K562 (cell line): ENCODE data around the gene NBEAL1. TPM values are rescaled to one million over a fixed set of nuclear protein-coding genes. Genes with fewer than 3 reads are reported as not detected.

Source experiments
- ATAC-seq: fragments of 200-7000 bp; cut with Tn5 transposase; 3 replicates; pipeline ENCODE4 v1.9.1; 2020; ENCODE audit warnings: moderate library complexity
- BruUV-seq: library from RNA; stranded (reverse); fragments of 400-500 nt; replicated peaks from 2 replicates; lab custom pipeline; 2021; lab: Mats Ljungman, UMichigan
- CTCF ChIA-PET: fragments of 300-600 bp; formaldehyde crosslinking; extraction: SDS; loops from one replicate; lab custom pipeline; 2021; ENCODE audit warnings: low intra/inter-chr PET ratio; lab: Yijun Ruan, JAX
- POLR2A ChIA-PET: fragments of 300-600, 350-650 bp; sonication (Branson Sonifier 250); formaldehyde crosslinking; extraction: SDS; loops from one replicate; lab custom pipeline; 2021; ENCODE audit warnings: antibody characterized with exemption, inconsistent platforms; lab: Yijun Ruan, JAX
- DNase-seq, 4 experiments: peaks; one replicate each; pipeline versions ENCODE4 v3.0.0 to v3.0.0-alpha.2; 2011 to 2018; ENCODE audit warnings: low spot score in 3 of 4, mixed read lengths in 3 of 4; ENCODE audit errors: extremely low read depth in 1 of 4
- FAIRE-seq: peaks from 2 replicates; lab custom pipeline; 2011; peaks lifted over from hg19 to GRCh38; lab: Jason Lieb, UNC
- H2AFZ ChIP-seq: 2 replicates; pipeline ENCODE4 v1.6.0; 2011; ENCODE audit warnings: low read depth, low read length, control low read depth, inconsistent platforms
- H3K27ac ChIP-seq: fragments of 200-600 bp; 3 replicates; pipeline ENCODE4 v1.8.0; 2011; ENCODE audit warnings: low read depth, mild to moderate bottlenecking, control low read depth, inconsistent platforms, low read length, moderate library complexity, mixed read lengths; ENCODE audit errors: extremely low read depth
- H3K27me3 ChIP-seq, 2 experiments: fragments of 300-600 bp in 1 of 2; 2 replicates in 1 of 2; 3 replicates in 1 of 2; pipeline versions ENCODE4 v1.6.0 to v1.8.0; 2011; ENCODE audit warnings: inconsistent platforms in 2 of 2, low read length in 2 of 2, mild to moderate bottlenecking in 1 of 2, mixed read lengths in 1 of 2, moderate library complexity in 1 of 2; ENCODE audit not compliant: control insufficient read depth in 2 of 2, insufficient read depth in 2 of 2
- H3K36me3 ChIP-seq: fragments of 300-600 bp; 3 replicates; pipeline ENCODE4 v1.8.0; 2011; ENCODE audit warnings: mild to moderate bottlenecking, low read length, inconsistent platforms; ENCODE audit not compliant: control insufficient read depth, insufficient read depth
- H3K4me1 ChIP-seq, 2 experiments: fragments of 200-600 bp in 1 of 2; replicated peaks in 1 of 2; 2 replicates in 1 of 2; 3 replicates in 1 of 2; pipeline versions ENCODE4 v1.5.1 to v1.8.0; 2011; ENCODE audit warnings: inconsistent platforms in 2 of 2, low read length in 2 of 2, mild to moderate bottlenecking in 1 of 2, mixed read lengths in 1 of 2, moderate library complexity in 1 of 2; ENCODE audit not compliant: control insufficient read depth in 2 of 2, insufficient read depth in 2 of 2
- H3K4me2 ChIP-seq: 2 replicates; pipeline ENCODE4 v1.6.1; 2011; ENCODE audit warnings: low read length, control low read depth, inconsistent platforms, mixed read lengths; ENCODE audit not compliant: insufficient read depth
- H3K4me3 ChIP-seq: fragments of 200-600 bp; sonication (generic), shearing (Covaris generic); 2 replicates; pipeline ENCODE4 v1.5.1; 2016; ENCODE audit warnings: control low read depth, inconsistent platforms
- H3K79me2 ChIP-seq: fragments of 200-600 bp; 3 replicates; pipeline ENCODE4 v1.8.0; 2011; ENCODE audit warnings: low read length, inconsistent platforms; ENCODE audit not compliant: control insufficient read depth, insufficient read depth
- H3K9ac ChIP-seq, 2 experiments: 2 replicates each; pipeline versions ENCODE4 v1.6.0 to v1.6.1; 2011; ENCODE audit warnings: low read depth in 2 of 2, low read length in 2 of 2, control low read depth in 1 of 2, inconsistent platforms in 1 of 2, mild to moderate bottlenecking in 1 of 2, mixed read lengths in 1 of 2; ENCODE audit not compliant: insufficient read depth in 1 of 2
- H3K9me1 ChIP-seq: one replicate; pipeline ENCODE4 v1.6.0; 2011; ENCODE audit warnings: inconsistent platforms, mild to moderate bottlenecking, low read length, moderate library complexity; ENCODE audit not compliant: control insufficient read depth, insufficient read depth
- H3K9me3 ChIP-seq: replicated peaks from 2 replicates; pipeline ENCODE4 v1.5.1; 2011; ENCODE audit warnings: low read depth, low read length, inconsistent platforms; ENCODE audit not compliant: control insufficient read depth, insufficient read depth
- H4K20me1 ChIP-seq: replicated peaks from 2 replicates; pipeline ENCODE4 v1.6.1; 2011; ENCODE audit warnings: low read length, inconsistent platforms, mixed read lengths; ENCODE audit not compliant: control insufficient read depth, insufficient read depth
- BCL6 ChIP-seq: fragments of 250-450 bp; sonication (Bioruptor Pico); IDR thresholded peaks from 2 replicates; pipeline ENCODE4 v1.4.0; 2020
- BMI1 ChIP-seq: fragments of 150-350 bp; IDR thresholded peaks from 2 replicates; pipeline ENCODE4 v1.6.1; 2014; ENCODE audit warnings: low read length
- CCNT2 ChIP-seq: IDR thresholded peaks from 2 replicates; pipeline ENCODE4 v1.6.1; 2011; ENCODE audit warnings: borderline replicate concordance, low read depth, mild to moderate bottlenecking, moderate library complexity, mixed read lengths, low read length; ENCODE audit not compliant: insufficient read length; ENCODE audit errors: extremely low read depth
- E2F3 ChIP-seq: fragments of 250-450 bp; sonication (Bioruptor Pico); IDR thresholded peaks from 2 replicates; pipeline ENCODE4 v1.4.0; 2020; ENCODE audit warnings: mild to moderate bottlenecking
- GTF2E2 ChIP-seq: fragments of 200-800 bp; sonication (Bioruptor generic); IDR thresholded peaks from 2 replicates; pipeline ENCODE4 v1.6.1; 2016; ENCODE audit warnings: missing genetic modification characterization, missing compliant biosample characterization
- IRF1 ChIP-seq: sonication (generic); formaldehyde crosslinking; IDR thresholded peaks from 2 replicates; pipeline ENCODE4 v1.8.0; 2022; ENCODE audit warnings: missing genetic modification reagents, mild to moderate bottlenecking, borderline replicate concordance
- MEF2A ChIP-seq: IDR thresholded peaks from 2 replicates; pipeline ENCODE4 v1.6.1; 2011; ENCODE audit warnings: low read depth, mild to moderate bottlenecking, low read length, moderate library complexity; ENCODE audit not compliant: control insufficient read depth
- NFXL1 ChIP-seq: fragments of 450-650 bp; formaldehyde crosslinking; IDR thresholded peaks from 2 replicates; pipeline ENCODE4 v1.4.0; 2021; ENCODE audit warnings: mild to moderate bottlenecking
- PYGO2 ChIP-seq: fragments of 450-650 bp; IDR thresholded peaks from 2 replicates; pipeline ENCODE4 v1.6.1; 2016; ENCODE audit warnings: mild to moderate bottlenecking, missing genetic modification characterization, moderate library complexity, missing compliant biosample characterization
- RBM39 ChIP-seq: fragments of 200-400 bp; formaldehyde crosslinking; optimal IDR thresholded peaks from 2 replicates; pipeline ENCODE3; 2018; ENCODE audit warnings: low read depth, low read length
- SETDB1 ChIP-seq: IDR thresholded peaks from one replicate; pipeline ENCODE4 v1.6.1; 2012; ENCODE audit warnings: low read length, control low read depth, inconsistent platforms
- ZBTB7A ChIP-seq: IDR thresholded peaks from 2 replicates; pipeline ENCODE4 v1.6.1; 2011; ENCODE audit warnings: low read depth, mild to moderate bottlenecking, low read length, moderate library complexity, borderline replicate concordance; ENCODE audit not compliant: control insufficient read depth
- in situ Hi-C: fragments of 300-500 bp; cut with MboI; formaldehyde crosslinking; loops from 4 replicates; pipeline ENCODE4 v1.15.0; 2018; ENCODE audit warnings: inconsistent platforms, mixed read lengths
- intact Hi-C: fragments of 100-400 bp; cut with micrococcal nuclease; formaldehyde crosslinking; loops from 2 replicates; pipeline ENCODE4 v1.14.2; 2022
- polyA plus RNA-seq, 8 experiments: library from polyadenylated mRNA; depleted of rRNA in 4 of 8; stranded (reverse) in 5 of 8; unstranded in 3 of 8; fragments of >200 nt; fragmentation: Nextera tagmentation in 2 of 8; fragmentation: Illumina TruSeq in 1 of 8; extraction: Ambion mirVana in 2 of 8; extraction: Trizol in 1 of 8; gene quantifications; 2 replicates each; pipeline versions ENCODE4 v1.2.1 to v1.2.3, GENCODE V29; 2011 to 2014; ENCODE audit warnings: inconsistent platforms in 1 of 8, missing spikeins in 1 of 8
- total RNA-seq, 7 experiments: library from RNA; depleted of rRNA in 6 of 7; stranded (reverse); fragments of >200 nt in 6 of 7; fragmentation: Illumina TruSeq in 2 of 7; extraction: Trizol in 2 of 7; gene quantifications; 2 replicates each; pipeline versions ENCODE4 v1.2.1 to v1.2.3, GENCODE V29; 2011 to 2021; ENCODE audit warnings: low replicate concordance in 1 of 7
- TF ChIP-seq, protein P1 (sequence below), 2 experiments: fragments of 450-650 bp in 1 of 2; IDR thresholded peaks; 2 replicates each; pipeline ENCODE4 v1.6.1; 2011 to 2017; ENCODE audit warnings: low read depth in 2 of 2, antibody characterized with exemption in 1 of 2, borderline replicate concordance in 1 of 2, low read length in 1 of 2, mild to moderate bottlenecking in 1 of 2, mixed read lengths in 1 of 2; ENCODE audit not compliant: control insufficient read depth in 1 of 2

The NBEAL1 gene
- total and polyA plus RNA-seq, 9 of the 15 experiments (the other 6 are each of a cell fraction or from before 2014, with no cell fraction given): 2.1 to 13.5 (median 7.3) TPM

DNA sequence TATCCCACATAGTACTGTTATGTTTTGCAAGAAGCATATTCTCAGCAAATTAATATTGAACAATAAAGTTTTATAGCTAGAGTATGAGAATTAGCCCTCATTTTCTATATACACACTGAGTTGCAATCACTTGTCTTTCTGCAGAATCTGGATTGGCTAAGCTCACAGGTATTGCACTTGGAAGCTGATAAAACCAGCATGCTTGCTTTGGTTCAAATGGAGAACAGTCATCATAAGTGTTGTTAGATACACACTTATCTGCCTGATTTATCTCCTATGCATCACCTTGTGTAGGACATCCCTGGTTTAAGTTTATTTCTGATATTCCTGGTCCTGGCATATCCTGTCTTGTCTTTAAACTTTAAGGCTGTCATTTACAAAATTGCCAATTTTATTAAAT lies 186.2 kb downstream of the NBEAL1 start:
- Histone ChIP-seq H3K27me3 (no peaks in the 10 kb centered on the region), H3K4me2 (no peak overlapping the region), H3K4me3 (no peak overlapping the region), H3K27ac (no peak overlapping the region), H2AFZ (no peak overlapping the region), H3K36me3 (peaks cover 3% of the 10 kb centered on the region; the same call in 1 of the 3 replicates), H3K9me3 (no peaks in the 10 kb centered on the region), H3K79me2 (no peaks in the 10 kb centered on the region), H3K9ac (no peak overlapping the region), H3K4me1 (no peaks in the 10 kb centered on the region), H4K20me1 (no peaks in the 10 kb centered on the region), H3K9me1 (no peaks in the 10 kb centered on the region)
- no TSS peak for BruUV-seq
- no peak for DNase-seq
- intact Hi-C loops (no loop called here), in situ Hi-C loops (no loop called here)
- FAIRE-seq: no peak
- ATAC-seq: no peak
- ChIA-PET CTCF (no interaction called here), POLR2A (interaction anchor here (0.7 kb wide), 1 partner anchor 58 kb away, joined by 3 read pairs; no protein-coding TSS in a partner anchor)
- TF ChIP-seq MEF2A: no peak
- TF ChIP-seq CCNT2: no peak
- TF ChIP-seq ZBTB7A: no peak
- TF ChIP-seq E2F3 (CRISPR knock-in tag): no peak
- TF ChIP-seq BCL6 (CRISPR knock-in tag): no peak
- TF ChIP-seq NFXL1: no peak
- no peak for TF ChIP-seq PYGO2 (tag)
- TF ChIP-seq GTF2E2 (tag): no peak
- TF ChIP-seq SETDB1: no peak
- TF ChIP-seq, protein P1, sequence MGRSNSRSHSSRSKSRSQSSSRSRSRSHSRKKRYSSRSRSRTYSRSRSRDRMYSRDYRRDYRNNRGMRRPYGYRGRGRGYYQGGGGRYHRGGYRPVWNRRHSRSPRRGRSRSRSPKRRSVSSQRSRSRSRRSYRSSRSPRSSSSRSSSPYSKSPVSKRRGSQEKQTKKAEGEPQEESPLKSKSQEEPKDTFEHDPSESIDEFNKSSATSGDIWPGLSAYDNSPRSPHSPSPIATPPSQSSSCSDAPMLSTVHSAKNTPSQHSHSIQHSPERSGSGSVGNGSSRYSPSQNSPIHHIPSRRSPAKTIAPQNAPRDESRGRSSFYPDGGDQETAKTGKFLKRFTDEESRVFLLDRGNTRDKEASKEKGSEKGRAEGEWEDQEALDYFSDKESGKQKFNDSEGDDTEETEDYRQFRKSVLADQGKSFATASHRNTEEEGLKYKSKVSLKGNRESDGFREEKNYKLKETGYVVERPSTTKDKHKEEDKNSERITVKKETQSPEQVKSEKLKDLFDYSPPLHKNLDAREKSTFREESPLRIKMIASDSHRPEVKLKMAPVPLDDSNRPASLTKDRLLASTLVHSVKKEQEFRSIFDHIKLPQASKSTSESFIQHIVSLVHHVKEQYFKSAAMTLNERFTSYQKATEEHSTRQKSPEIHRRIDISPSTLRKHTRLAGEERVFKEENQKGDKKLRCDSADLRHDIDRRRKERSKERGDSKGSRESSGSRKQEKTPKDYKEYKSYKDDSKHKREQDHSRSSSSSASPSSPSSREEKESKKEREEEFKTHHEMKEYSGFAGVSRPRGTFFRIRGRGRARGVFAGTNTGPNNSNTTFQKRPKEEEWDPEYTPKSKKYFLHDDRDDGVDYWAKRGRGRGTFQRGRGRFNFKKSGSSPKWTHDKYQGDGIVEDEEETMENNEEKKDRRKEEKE (IDR thresholded peaks at IDR 0.05; ENCODE audit: borderline replicate concordance in 1 of 2, control insufficient read depth in 1 of 2, low read depth in 2 of 2, low read length in 1 of 2): no peak
- TF ChIP-seq RBM39: no peak
- TF ChIP-seq IRF1 (CRISPR knock-in tag): no peak
- no peak for TF ChIP-seq BMI1
